Smooth muscle cell (in vitro differentiated cells): ENCODE data around the gene CMBL. TPM values are rescaled to one million over a fixed set of nuclear protein-coding genes. Genes with fewer than 3 reads are reported as not detected.
"Not testable (repeated sequence)": the region's sequence is repeated elsewhere in the genome, so short reads cannot be mapped to it uniquely, and the experiment has no call there.

Source experiments
- DNase-seq: peaks from one replicate; lab custom pipeline; 2025; ENCODE audit not compliant: unreplicated experiment; lab: John Stamatoyannopoulos, UW
- H2AFZ ChIP-seq: fragments of 200-600 bp; sonication (generic); 2 replicates; pipeline ENCODE4 v1.6.0; 2016; ENCODE audit warnings: antibody characterized with exemption, low read depth, mild to moderate bottlenecking
- H3F3A ChIP-seq: fragments of 200-600 bp; sonication (generic); 2 replicates; pipeline ENCODE4 v1.6.0; 2017; ENCODE audit warnings: antibody characterized with exemption, low read depth
- H3K27ac ChIP-seq: fragments of 200-600 bp; sonication (generic); 2 replicates; pipeline ENCODE4 v1.5.1; 2016; ENCODE audit warnings: low read depth, mild to moderate bottlenecking
- H3K27me3 ChIP-seq: fragments of 200-600 bp; sonication (generic); 2 replicates; pipeline ENCODE4 v1.6.1; 2016; ENCODE audit warnings: low read depth, mild to moderate bottlenecking
- H3K36me3 ChIP-seq: fragments of 200-600 bp; sonication (generic); 2 replicates; pipeline ENCODE4 v1.5.1; 2016; ENCODE audit warnings: low read depth
- H3K4me1 ChIP-seq: fragments of 200-600 bp; sonication (generic); 2 replicates; pipeline ENCODE4 v1.5.1; 2016; ENCODE audit warnings: low read depth
- H3K4me2 ChIP-seq: fragments of 200-600 bp; sonication (generic); 2 replicates; pipeline ENCODE4 v1.6.0; 2016; ENCODE audit warnings: mild to moderate bottlenecking
- H3K4me3 ChIP-seq: fragments of 200-600 bp; sonication (generic); 2 replicates; pipeline ENCODE4 v1.5.1; 2016; ENCODE audit warnings: mild to moderate bottlenecking
- H3K79me2 ChIP-seq: fragments of 200-600 bp; sonication (generic); 2 replicates; pipeline ENCODE4 v1.6.0; 2016; ENCODE audit warnings: low read depth, mild to moderate bottlenecking
- H3K9ac ChIP-seq: fragments of 200-600 bp; sonication (generic); 2 replicates; pipeline ENCODE4 v1.6.0; 2016; ENCODE audit warnings: low read depth
- H3K9me3 ChIP-seq: fragments of 200-600 bp; sonication (generic); replicated peaks from 2 replicates; pipeline ENCODE4 v1.5.1; 2016; ENCODE audit warnings: low read depth
- H4K20me1 ChIP-seq: fragments of 200-600 bp; sonication (generic); 2 replicates; pipeline ENCODE4 v1.6.0; 2016; ENCODE audit warnings: low read depth
- CTCF ChIP-seq: fragments of 200-600 bp; sonication (generic); IDR thresholded peaks from 2 replicates; pipeline ENCODE4 v1.5.1; 2017; ENCODE audit warnings: borderline replicate concordance, mild to moderate bottlenecking, antibody characterized with exemption; ENCODE audit not compliant: insufficient read depth, poor library complexity, severe bottlenecking
- WGBS: methylation state at CpG from one replicate; pipeline ENCODE4 v1.1.7; 2016; ENCODE audit warnings: low lambda C conversion rate; 5-methylcytosine and 5-hydroxymethylcytosine counted together
- polyA plus RNA-seq: library from polyadenylated mRNA; unstranded; fragments of >200 nt; fragmentation: Nextera tagmentation; extraction: Ambion mirVana; gene quantifications from 2 replicates; pipeline ENCODE4 v1.2.1, GENCODE V29; 2016
- total RNA-seq: library from RNA; depleted of rRNA; stranded (reverse); fragments of >200 nt; gene quantifications from 2 replicates; pipeline ENCODE4 v1.2.3, GENCODE V29; 2014

Gene CMBL
- total and polyA plus RNA-seq, 2 experiments from 2014 or later, result 6.3 to 12.0 TPM

- no peaks in the 10 kb centered on the region for H3K4me1 ChIP-seq
- H3K4me3 ChIP-seq, result no peak overlapping the region
- H3K27ac ChIP-seq, result no peak overlapping the region
- no peaks in the 10 kb centered on the region for H3K36me3 ChIP-seq
- no peak overlapping the region for H2AFZ ChIP-seq
- H3K9ac ChIP-seq, result no peak overlapping the region
- H3K79me2 ChIP-seq, result no peaks in the 10 kb centered on the region
- no peaks in the 10 kb centered on the region for H3K9me3 ChIP-seq
- 94% methylated on average over 10 of the region's 10 CpGs for WGBS
- no peaks in the 10 kb centered on the region for H4K20me1 ChIP-seq
- TF ChIP-seq CTCF, result no peak
- DNase-seq, result no peak
- H3F3A ChIP-seq, result peaks cover 13% of the 10 kb centered on the region
- no peak overlapping the region for H3K4me2 ChIP-seq
- H3K27me3 ChIP-seq, result no peaks in the 10 kb centered on the region
Measured at GRCh38 chr5:10311595-10312425, 4.1 kb upstream of the CMBL start.

- not testable (repeated sequence) for DNase-seq, H4K20me1 ChIP-seq, H3K4me3 ChIP-seq, H3K79me2 ChIP-seq, H3K9ac ChIP-seq, H3K27me3 ChIP-seq, H3K9me3 ChIP-seq, H3K36me3 ChIP-seq, H3K4me1 ChIP-seq, H2AFZ ChIP-seq
- Histone ChIP-seq H3F3A (peaks cover 13% of the 10 kb centered on the region), H3K4me2 (peak overlapping the region; percentile 64), H3K27ac (peak overlapping the region; percentile 79)
- WGBS, result 76% methylated on average over 8 of the region's 8 CpGs
Measured at GRCh38 chr5:10310835-10311570, 3.3 kb upstream of the CMBL start.

GRCh38 chr5:10310066-10310779 is 2.5 kb upstream of the CMBL start:
- Histone ChIP-seq H3K36me3 (no peaks in the 10 kb centered on the region), H3K27me3 (no peaks in the 10 kb centered on the region), H4K20me1 (no peaks in the 10 kb centered on the region), H3K27ac (peak overlapping the region; percentile 79), H3F3A (peaks cover 13% of the 10 kb centered on the region), H3K4me1 (no peaks in the 10 kb centered on the region), H2AFZ (no peak overlapping the region), H3K9ac (no peak overlapping the region), H3K79me2 (no peaks in the 10 kb centered on the region), H3K4me2 (peak overlapping the region; percentile 64), H3K4me3 (no peak overlapping the region), H3K9me3 (no peaks in the 10 kb centered on the region)
- WGBS, result 66% methylated on average over 8 of the region's 8 CpGs
- TF ChIP-seq CTCF, result no peak
- no peak for DNase-seq

- Histone ChIP-seq H3K4me2 (no peak overlapping the region), H4K20me1 (no peaks in the 10 kb centered on the region), H3K4me1 (no peaks in the 10 kb centered on the region), H3K27ac (no peak overlapping the region), H3K27me3 (no peaks in the 10 kb centered on the region), H3K4me3 (no peak overlapping the region), H3K9me3 (no peaks in the 10 kb centered on the region), H3F3A (peaks cover 13% of the 10 kb centered on the region), H2AFZ (no peak overlapping the region), H3K36me3 (no peaks in the 10 kb centered on the region), H3K9ac (no peak overlapping the region), H3K79me2 (no peaks in the 10 kb centered on the region)
- WGBS, result 84% methylated on average over 6 of the region's 6 CpGs
- DNase-seq, result no peak
- TF ChIP-seq CTCF, result no peak
Measured at GRCh38 chr5:10308844-10309243, 1.1 kb upstream of the CMBL start.
